DND-41 (cell line): ENCODE results near the gene USP9Y.

Source experiments
- EZH2 ChIP-seq: IDR thresholded peaks from 3 replicates; pipeline ENCODE4 v1.6.1; 2012; ENCODE audit warnings: borderline replicate concordance, low read depth, mild to moderate bottlenecking, moderate library complexity, low read length, inconsistent platforms; ENCODE audit not compliant: severe bottlenecking
- TF ChIP-seq, protein P1 (sequence below): IDR thresholded peaks from 2 replicates; pipeline ENCODE4 v1.5.1; 2012; ENCODE audit warnings: borderline replicate concordance, low read length, moderate library complexity, mild to moderate bottlenecking; ENCODE audit not compliant: poor library complexity, severe bottlenecking; ENCODE audit errors: extremely low read depth

DNA sequence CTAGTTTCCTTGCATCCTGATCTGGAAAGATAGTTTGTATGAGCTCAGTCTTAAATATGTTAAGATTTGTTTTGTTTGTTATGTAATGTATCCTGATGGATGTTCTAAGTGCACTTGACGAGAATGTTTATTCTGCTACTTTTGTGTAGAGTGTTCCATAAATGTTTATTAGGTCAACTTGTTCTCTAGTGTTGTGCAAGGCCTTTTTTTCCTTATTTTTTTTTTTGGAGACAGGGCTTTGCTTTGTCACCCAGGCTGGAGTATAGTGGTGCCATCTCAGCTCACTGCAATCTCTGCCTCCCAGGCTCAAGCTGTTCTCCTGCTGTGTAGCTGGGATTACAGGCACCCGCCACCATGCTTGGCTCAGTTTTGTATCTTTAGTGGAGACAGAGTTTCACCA, 28.7 kb downstream of the USP9Y start:
- TF ChIP-seq, protein P1, sequence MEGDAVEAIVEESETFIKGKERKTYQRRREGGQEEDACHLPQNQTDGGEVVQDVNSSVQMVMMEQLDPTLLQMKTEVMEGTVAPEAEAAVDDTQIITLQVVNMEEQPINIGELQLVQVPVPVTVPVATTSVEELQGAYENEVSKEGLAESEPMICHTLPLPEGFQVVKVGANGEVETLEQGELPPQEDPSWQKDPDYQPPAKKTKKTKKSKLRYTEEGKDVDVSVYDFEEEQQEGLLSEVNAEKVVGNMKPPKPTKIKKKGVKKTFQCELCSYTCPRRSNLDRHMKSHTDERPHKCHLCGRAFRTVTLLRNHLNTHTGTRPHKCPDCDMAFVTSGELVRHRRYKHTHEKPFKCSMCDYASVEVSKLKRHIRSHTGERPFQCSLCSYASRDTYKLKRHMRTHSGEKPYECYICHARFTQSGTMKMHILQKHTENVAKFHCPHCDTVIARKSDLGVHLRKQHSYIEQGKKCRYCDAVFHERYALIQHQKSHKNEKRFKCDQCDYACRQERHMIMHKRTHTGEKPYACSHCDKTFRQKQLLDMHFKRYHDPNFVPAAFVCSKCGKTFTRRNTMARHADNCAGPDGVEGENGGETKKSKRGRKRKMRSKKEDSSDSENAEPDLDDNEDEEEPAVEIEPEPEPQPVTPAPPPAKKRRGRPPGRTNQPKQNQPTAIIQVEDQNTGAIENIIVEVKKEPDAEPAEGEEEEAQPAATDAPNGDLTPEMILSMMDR, result no peak
- no peak for TF ChIP-seq EZH2
